ENCODE measurements around the gene SPPL3. TPM values are rescaled to one million over a fixed set of nuclear protein-coding genes. Genes with fewer than 3 reads are reported as not detected.
"Not testable (repeated sequence)": the region's sequence is repeated elsewhere in the genome, so short reads cannot be mapped to it uniquely, and the experiment has no call there.

SPPL3 gene
- total and polyA plus RNA-seq, 2 experiments from 2014 or later, result 20.0 to 67.3 TPM

DNA sequence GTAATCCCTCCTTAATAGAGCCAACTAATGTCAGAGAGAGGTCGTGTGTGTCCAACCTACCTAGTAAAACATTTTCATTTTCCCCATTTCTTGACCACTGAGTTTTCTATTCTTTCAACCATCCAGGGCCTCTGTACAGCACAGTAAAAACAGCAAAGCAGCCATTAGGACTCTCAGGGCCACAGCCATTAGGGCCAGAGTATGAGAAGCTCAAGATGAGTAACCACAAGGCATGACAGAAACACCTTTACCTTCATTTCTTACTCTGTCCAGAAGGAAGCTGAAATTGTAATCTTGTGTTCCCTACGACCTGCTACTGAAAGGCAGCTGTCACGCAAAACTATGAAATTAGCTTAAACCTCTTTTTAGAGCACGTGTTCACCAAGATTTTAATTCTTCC lies 2.3 kb downstream of the SPPL3 start:
- Histone ChIP-seq H3K36me3 (replicated peaks; ENCODE audit: insufficient read depth, low read depth) (no peaks in the 10 kb centered on the region), H3K4me1 (ENCODE audit: insufficient read depth) (peaks cover 12% of the 10 kb centered on the region), H3K9me3 (ENCODE audit: low read depth) (no peaks in the 10 kb centered on the region), H2AFZ (no peak overlapping the region), H4K20me1 (ENCODE audit: insufficient read depth, poor library complexity, severe bottlenecking) (peaks cover 63% of the 10 kb centered on the region), H3K79me2 (peaks cover 70% of the 10 kb centered on the region), H3K4me2 (peak overlapping the region; percentile 97), H3K9me2 (replicated peaks; ENCODE audit: insufficient read depth) (no peaks in the 10 kb centered on the region), H3K27me3 (no peaks in the 10 kb centered on the region), H3K27ac (no peak overlapping the region), H3K4me3 (no peak overlapping the region)
- WGBS (ENCODE audit: low lambda C conversion rate, missing lambda C conversion rate), result 78% methylated on average over 4 of the region's 4 CpGs
- no peak for TF ChIP-seq CTCF (IDR thresholded peaks at IDR 0.05; ENCODE audit: poor library complexity)
- no peak for TF ChIP-seq EZH2 (IDR thresholded peaks at IDR 0.05; ENCODE audit: borderline replicate concordance)
- no peak for TF ChIP-seq EZH2phosphoT487 (IDR thresholded peaks at IDR 0.05; ENCODE audit: low read depth, severe bottlenecking, unreplicated experiment)
- no peak for DNase-seq (ENCODE audit: low spot score)

DNA sequence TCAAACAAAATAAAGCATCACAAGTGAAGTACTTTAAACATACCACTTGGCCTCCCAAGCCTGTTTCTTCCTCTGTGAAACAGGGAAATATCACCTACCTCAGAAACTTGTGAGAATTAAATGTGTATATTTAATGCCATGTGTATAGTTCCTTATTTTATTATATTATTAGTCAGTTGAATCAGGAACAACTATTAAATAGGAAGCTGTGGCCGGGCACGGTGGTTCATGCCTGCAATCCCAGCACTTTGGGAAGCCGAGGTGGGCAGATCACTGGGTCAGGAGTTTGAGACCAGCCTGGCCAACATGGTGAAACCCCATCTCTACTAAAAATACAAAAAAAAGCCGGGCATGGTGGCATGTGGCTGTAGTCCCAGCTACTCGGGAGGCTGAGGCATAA lies 3.1 kb downstream of the SPPL3 start:
- not testable (repeated sequence) for H3K9me2 ChIP-seq (replicated peaks; ENCODE audit: insufficient read depth); H3K4me2 ChIP-seq; H3K27me3 ChIP-seq; H2AFZ ChIP-seq; H3K36me3 ChIP-seq (replicated peaks; ENCODE audit: insufficient read depth, low read depth); H3K9me3 ChIP-seq (ENCODE audit: low read depth); H3K4me3 ChIP-seq; DNase-seq (ENCODE audit: low spot score); H3K27ac ChIP-seq
- Histone ChIP-seq H4K20me1 (ENCODE audit: insufficient read depth, poor library complexity, severe bottlenecking) (peaks cover 70% of the 10 kb centered on the region), H3K4me1 (ENCODE audit: insufficient read depth) (peaks cover 12% of the 10 kb centered on the region), H3K79me2 (peaks cover 77% of the 10 kb centered on the region)
- WGBS (ENCODE audit: low lambda C conversion rate, missing lambda C conversion rate), result 90% methylated on average over 5 of the region's 5 CpGs

- Histone ChIP-seq H3K9me2 (replicated peaks; ENCODE audit: insufficient read depth) (no peaks in the 10 kb centered on the region), H3K4me3 (no peak overlapping the region), H2AFZ (no peak overlapping the region), H3K27ac (no peak overlapping the region), H4K20me1 (ENCODE audit: insufficient read depth, poor library complexity, severe bottlenecking) (peaks cover 78% of the 10 kb centered on the region), H3K4me2 (no peak overlapping the region), H3K4me1 (ENCODE audit: insufficient read depth) (no peaks in the 10 kb centered on the region), H3K79me2 (peaks cover 98% of the 10 kb centered on the region), H3K9me3 (ENCODE audit: low read depth) (no peaks in the 10 kb centered on the region), H3K27me3 (no peaks in the 10 kb centered on the region), H3K36me3 (replicated peaks; ENCODE audit: insufficient read depth, low read depth) (no peaks in the 10 kb centered on the region)
- TF ChIP-seq EZH2 (IDR thresholded peaks at IDR 0.05; ENCODE audit: borderline replicate concordance), result no peak
- no peak for TF ChIP-seq CTCF (IDR thresholded peaks at IDR 0.05; ENCODE audit: poor library complexity)
- TF ChIP-seq EZH2phosphoT487 (IDR thresholded peaks at IDR 0.05; ENCODE audit: low read depth, severe bottlenecking, unreplicated experiment), result no peak
- no peak for DNase-seq (ENCODE audit: low spot score)
- WGBS (ENCODE audit: low lambda C conversion rate, missing lambda C conversion rate), result 89% methylated on average over 7 of the region's 7 CpGs
These were observed 8.6 kb downstream of the SPPL3 start for GRCh38 chr12:120895532-120895931.

GRCh38 chr12:120892265-120892664 lies 11.9 kb downstream of the SPPL3 start:
- DNase-seq (ENCODE audit: low spot score), result no peak
- Histone ChIP-seq H3K9me3 (ENCODE audit: low read depth) (no peaks in the 10 kb centered on the region), H3K27me3 (no peaks in the 10 kb centered on the region), H3K27ac (no peak overlapping the region), H3K4me2 (no peak overlapping the region), H3K36me3 (replicated peaks; ENCODE audit: insufficient read depth, low read depth) (no peaks in the 10 kb centered on the region), H3K79me2 (peaks cover 97% of the 10 kb centered on the region), H3K4me1 (ENCODE audit: insufficient read depth) (no peaks in the 10 kb centered on the region), H4K20me1 (ENCODE audit: insufficient read depth, poor library complexity, severe bottlenecking) (peaks cover 73% of the 10 kb centered on the region), H3K4me3 (no peak overlapping the region), H2AFZ (no peak overlapping the region), H3K9me2 (replicated peaks; ENCODE audit: insufficient read depth) (no peaks in the 10 kb centered on the region)
- TF ChIP-seq CTCF (IDR thresholded peaks at IDR 0.05; ENCODE audit: poor library complexity) (no peak), EZH2phosphoT487 (IDR thresholded peaks at IDR 0.05; ENCODE audit: low read depth, severe bottlenecking, unreplicated experiment) (no peak), EZH2 (IDR thresholded peaks at IDR 0.05; ENCODE audit: borderline replicate concordance) (no peak)
- 78% methylated on average over 5 of the region's 5 CpGs for WGBS (ENCODE audit: low lambda C conversion rate, missing lambda C conversion rate)

Data from hepatocyte (in vitro differentiated cells).